HG02610 (cell line): ENCODE data around the gene HTRA1.

Experiments used
- ATAC-seq: cut with Tn5 transposase; IDR thresholded peaks from one replicate; pipeline ENCODE4 v1.9.1; 2021; ENCODE audit warnings: mild to moderate bottlenecking, moderate library complexity; ENCODE audit not compliant: unreplicated experiment

The HTRA1 gene

GRCh38 chr10:122550427-122550826 is 89.1 kb downstream of the HTRA1 start:
- ATAC-seq, result no peak

- ATAC-seq, result no peak
Observed at GRCh38 chr10:122550983-122551382, 89.6 kb downstream of the HTRA1 start.

GRCh38 chr10:122551450-122551849 is 90.1 kb downstream of the HTRA1 start:
- no peak for ATAC-seq

GRCh38 chr10:122553341-122553740 is 92.0 kb downstream of the HTRA1 start:
- no peak for ATAC-seq

- no peak for ATAC-seq
Observed at GRCh38 chr10:122554131-122555036, 93.0 kb downstream of the HTRA1 start.

GRCh38 chr10:122555442-122555841 is 94.1 kb downstream of the HTRA1 start:
- no peak for ATAC-seq

GRCh38 chr10:122557516-122557915 is 96.2 kb downstream of the HTRA1 start:
- no peak for ATAC-seq

- no peak for ATAC-seq
Observed at GRCh38 chr10:122558452-122558851, 97.1 kb downstream of the HTRA1 start.

GRCh38 chr10:122559228-122559627 is 97.9 kb downstream of the HTRA1 start:
- no peak for ATAC-seq

- no peak for ATAC-seq
Observed at GRCh38 chr10:122560279-122560804, 99.0 kb downstream of the HTRA1 start, which contains the start of gene DMBT1. DMBT1 (plus strand) TSS chr10:122560754; CDS start chr10:122560771, 17 bp downstream.

GRCh38 chr10:122561212-122561611 is 99.9 kb downstream of the HTRA1 start:
- no peak for ATAC-seq

GRCh38 chr10:122561792-122562191 is 100.4 kb downstream of the HTRA1 start:
- no peak for ATAC-seq
